Measurements from ENCODE around the gene PPM1A.

PPM1A gene

GRCh38 chr14:60324837-60325236 is 75.8 kb downstream of the PPM1A start:
- Histone ChIP-seq H3K27ac (ENCODE audit: low read depth, low read length) (no peak overlapping the region), H3K9ac (ENCODE audit: low read depth, low read length) (no peak overlapping the region), H3K9me3 (ENCODE audit: control insufficient read depth, insufficient read depth, low read length) (peaks cover 3% of the 10 kb centered on the region; the same call in 1 of the 2 replicates), H3K27me3 (ENCODE audit: control insufficient read depth, insufficient read depth, low read length) (peaks cover 20% of the 10 kb centered on the region), H3K36me3 (ENCODE audit: control insufficient read depth, insufficient read depth, low read length) (no peaks in the 10 kb centered on the region), H3K4me3 (ENCODE audit: low read depth, low read length) (no peak overlapping the region), H3K4me1 (ENCODE audit: control insufficient read depth, insufficient read depth, low read length) (peaks cover 12% of the 10 kb centered on the region)

- Histone ChIP-seq H3K4me3 (ENCODE audit: low read depth, low read length) (no peak overlapping the region), H3K4me1 (ENCODE audit: control insufficient read depth, insufficient read depth, low read length) (peaks cover 12% of the 10 kb centered on the region), H3K36me3 (ENCODE audit: control insufficient read depth, insufficient read depth, low read length) (no peaks in the 10 kb centered on the region), H3K9me3 (ENCODE audit: control insufficient read depth, insufficient read depth, low read length) (no peaks in the 10 kb centered on the region), H3K27ac (ENCODE audit: low read depth, low read length) (no peak overlapping the region), H3K9ac (ENCODE audit: low read depth, low read length) (no peak overlapping the region), H3K27me3 (ENCODE audit: control insufficient read depth, insufficient read depth, low read length) (peaks cover 20% of the 10 kb centered on the region)
These were observed 77.3 kb downstream of the PPM1A start for GRCh38 chr14:60326274-60326673.

GRCh38 chr14:60327447-60328331 is 78.7 kb downstream of the PPM1A start:
- Histone ChIP-seq H3K4me1 (ENCODE audit: control insufficient read depth, insufficient read depth, low read length) (peaks cover 15% of the 10 kb centered on the region), H3K36me3 (ENCODE audit: control insufficient read depth, insufficient read depth, low read length) (no peaks in the 10 kb centered on the region), H3K9ac (ENCODE audit: low read depth, low read length) (peak overlapping the region; percentile 47; the same call in 1 of the 2 replicates), H3K27ac (ENCODE audit: low read depth, low read length) (no peak overlapping the region), H3K4me3 (ENCODE audit: low read depth, low read length) (peak overlapping the region; percentile 64), H3K27me3 (ENCODE audit: control insufficient read depth, insufficient read depth, low read length) (peaks cover 20% of the 10 kb centered on the region), H3K9me3 (ENCODE audit: control insufficient read depth, insufficient read depth, low read length) (no peaks in the 10 kb centered on the region)

- no peak overlapping the region for H3K27ac ChIP-seq (ENCODE audit: low read depth, low read length)
- H3K36me3 ChIP-seq (ENCODE audit: control insufficient read depth, insufficient read depth, low read length): no peaks in the 10 kb centered on the region
- peaks cover 20% of the 10 kb centered on the region for H3K27me3 ChIP-seq (ENCODE audit: control insufficient read depth, insufficient read depth, low read length)
- no peak overlapping the region for H3K4me3 ChIP-seq (ENCODE audit: low read depth, low read length)
- no peaks in the 10 kb centered on the region for H3K9me3 ChIP-seq (ENCODE audit: control insufficient read depth, insufficient read depth, low read length)
- peaks cover 15% of the 10 kb centered on the region for H3K4me1 ChIP-seq (ENCODE audit: control insufficient read depth, insufficient read depth, low read length)
- no peak overlapping the region for H3K9ac ChIP-seq (ENCODE audit: low read depth, low read length)
These were observed 79.6 kb downstream of the PPM1A start for GRCh38 chr14:60328583-60328982.

- Histone ChIP-seq H3K27ac (ENCODE audit: low read depth, low read length) (no peak overlapping the region), H3K4me1 (ENCODE audit: control insufficient read depth, insufficient read depth, low read length) (peaks cover 15% of the 10 kb centered on the region)
These were observed 80.3 kb downstream of the PPM1A start for GRCh38 chr14:60329274-60329673.

GRCh38 chr14:60331201-60332045 is 82.4 kb downstream of the PPM1A start:
- no peak overlapping the region for H3K27ac ChIP-seq (ENCODE audit: low read depth, low read length)
- peak overlapping the region; percentile 54 for H3K4me3 ChIP-seq (ENCODE audit: low read depth, low read length)
- H3K4me1 ChIP-seq (ENCODE audit: control insufficient read depth, insufficient read depth, low read length): peaks cover 15% of the 10 kb centered on the region

More at GRCh38 chr14:60329274-60329673, 80.3 kb downstream of the PPM1A start:
- Histone ChIP-seq H3K36me3 (ENCODE audit: control insufficient read depth, insufficient read depth, low read length) (no peaks in the 10 kb centered on the region), H3K27me3 (ENCODE audit: control insufficient read depth, insufficient read depth, low read length) (peaks cover 20% of the 10 kb centered on the region), H3K9me3 (ENCODE audit: control insufficient read depth, insufficient read depth, low read length) (no peaks in the 10 kb centered on the region), H3K9ac (ENCODE audit: low read depth, low read length) (no peak overlapping the region), H3K4me3 (ENCODE audit: low read depth, low read length) (no peak overlapping the region)

GRCh38 chr14:60332046-60332399 is 83.0 kb downstream of the PPM1A start:
- H3K27me3 ChIP-seq (ENCODE audit: control insufficient read depth, insufficient read depth, low read length): peaks cover 13% of the 10 kb centered on the region
- peaks cover 15% of the 10 kb centered on the region for H3K4me1 ChIP-seq (ENCODE audit: control insufficient read depth, insufficient read depth, low read length)
- H3K9me3 ChIP-seq (ENCODE audit: control insufficient read depth, insufficient read depth, low read length): no peaks in the 10 kb centered on the region
- no peaks in the 10 kb centered on the region for H3K36me3 ChIP-seq (ENCODE audit: control insufficient read depth, insufficient read depth, low read length)
- no peak overlapping the region for H3K4me3 ChIP-seq (ENCODE audit: low read depth, low read length)
- no peak overlapping the region for H3K9ac ChIP-seq (ENCODE audit: low read depth, low read length)
- no peak overlapping the region for H3K27ac ChIP-seq (ENCODE audit: low read depth, low read length)

More at GRCh38 chr14:60331201-60332045, 82.4 kb downstream of the PPM1A start:
- no peaks in the 10 kb centered on the region for H3K36me3 ChIP-seq (ENCODE audit: control insufficient read depth, insufficient read depth, low read length)
- no peak overlapping the region for H3K9ac ChIP-seq (ENCODE audit: low read depth, low read length)
- no peaks in the 10 kb centered on the region for H3K9me3 ChIP-seq (ENCODE audit: control insufficient read depth, insufficient read depth, low read length)
- peaks cover 19% of the 10 kb centered on the region for H3K27me3 ChIP-seq (ENCODE audit: control insufficient read depth, insufficient read depth, low read length)

- no peak overlapping the region for H3K4me3 ChIP-seq (ENCODE audit: low read depth, low read length)
- H3K4me1 ChIP-seq (ENCODE audit: control insufficient read depth, insufficient read depth, low read length): peaks cover 9% of the 10 kb centered on the region
- peaks cover 6% of the 10 kb centered on the region; the same call in 1 of the 2 replicates for H3K27me3 ChIP-seq (ENCODE audit: control insufficient read depth, insufficient read depth, low read length)
- H3K36me3 ChIP-seq (ENCODE audit: control insufficient read depth, insufficient read depth, low read length): no peaks in the 10 kb centered on the region
- H3K9ac ChIP-seq (ENCODE audit: low read depth, low read length): no peak overlapping the region
- H3K9me3 ChIP-seq (ENCODE audit: control insufficient read depth, insufficient read depth, low read length): no peaks in the 10 kb centered on the region
- H3K27ac ChIP-seq (ENCODE audit: low read depth, low read length): no peak overlapping the region
These were observed 83.8 kb downstream of the PPM1A start for GRCh38 chr14:60332869-60333268.

- Histone ChIP-seq H3K9me3 (ENCODE audit: control insufficient read depth, insufficient read depth, low read length) (no peaks in the 10 kb centered on the region), H3K36me3 (ENCODE audit: control insufficient read depth, insufficient read depth, low read length) (no peaks in the 10 kb centered on the region), H3K27me3 (ENCODE audit: control insufficient read depth, insufficient read depth, low read length) (no peaks in the 10 kb centered on the region), H3K27ac (ENCODE audit: low read depth, low read length) (no peak overlapping the region), H3K9ac (ENCODE audit: low read depth, low read length) (no peak overlapping the region), H3K4me1 (ENCODE audit: control insufficient read depth, insufficient read depth, low read length) (no peaks in the 10 kb centered on the region), H3K4me3 (ENCODE audit: low read depth, low read length) (no peak overlapping the region)
These were observed 90.5 kb downstream of the PPM1A start for GRCh38 chr14:60339571-60339970.

- H3K9me3 ChIP-seq (ENCODE audit: control insufficient read depth, insufficient read depth, low read length): no peaks in the 10 kb centered on the region
- H3K36me3 ChIP-seq (ENCODE audit: control insufficient read depth, insufficient read depth, low read length): no peaks in the 10 kb centered on the region
- H3K4me3 ChIP-seq (ENCODE audit: low read depth, low read length): no peak overlapping the region
- no peaks in the 10 kb centered on the region for H3K27me3 ChIP-seq (ENCODE audit: control insufficient read depth, insufficient read depth, low read length)
- H3K9ac ChIP-seq (ENCODE audit: low read depth, low read length): no peak overlapping the region
- H3K4me1 ChIP-seq (ENCODE audit: control insufficient read depth, insufficient read depth, low read length): peaks cover 20% of the 10 kb centered on the region
- no peak overlapping the region for H3K27ac ChIP-seq (ENCODE audit: low read depth, low read length)
These were observed 94.6 kb downstream of the PPM1A start for GRCh38 chr14:60343571-60344071.

Measured in HUES48 (cell line).